Bronchial epithelial cell (primary cell): Measurements from ENCODE around the gene PLA2G3. TPM values are rescaled to one million over a fixed set of nuclear protein-coding genes. Genes with fewer than 3 reads are reported as not detected.

Experiments used
- DNase-seq: peaks from one replicate; pipeline ENCODE4 v3.0.0-alpha.2; 2010; ENCODE audit warnings: low read depth
- FAIRE-seq: peaks from 2 replicates; lab custom pipeline; 2011; peaks lifted over from hg19 to GRCh38; lab: Jason Lieb, UNC
- H3K27me3 ChIP-seq: 2 replicates; pipeline ENCODE4 v1.5.1; 2011; ENCODE audit warnings: low read length; ENCODE audit not compliant: control insufficient read depth, insufficient read depth
- H3K36me3 ChIP-seq: 2 replicates; pipeline ENCODE4 v1.5.1; 2011; ENCODE audit warnings: low read length; ENCODE audit not compliant: control insufficient read depth, insufficient read depth
- H3K4me3 ChIP-seq: 2 replicates; pipeline ENCODE4 v1.5.1; 2011; ENCODE audit warnings: mild to moderate bottlenecking, low read depth, low read length, control low read depth
- total RNA-seq: library from RNA; depleted of rRNA; stranded (reverse); fragments of >200 nt; gene quantifications from 2 replicates; pipeline ENCODE4 v1.2.1, GENCODE V29; 2014
- TF ChIP-seq, protein P1 (sequence below): IDR thresholded peaks from 2 replicates; pipeline ENCODE4 v1.5.1; 2011; ENCODE audit warnings: mild to moderate bottlenecking, moderate library complexity, low read length, control low read depth, inconsistent platforms; ENCODE audit not compliant: insufficient read depth, severe bottlenecking

Gene PLA2G3
- total RNA-seq, 1 donor from 2014 or later: under 0.01 TPM

DNA sequence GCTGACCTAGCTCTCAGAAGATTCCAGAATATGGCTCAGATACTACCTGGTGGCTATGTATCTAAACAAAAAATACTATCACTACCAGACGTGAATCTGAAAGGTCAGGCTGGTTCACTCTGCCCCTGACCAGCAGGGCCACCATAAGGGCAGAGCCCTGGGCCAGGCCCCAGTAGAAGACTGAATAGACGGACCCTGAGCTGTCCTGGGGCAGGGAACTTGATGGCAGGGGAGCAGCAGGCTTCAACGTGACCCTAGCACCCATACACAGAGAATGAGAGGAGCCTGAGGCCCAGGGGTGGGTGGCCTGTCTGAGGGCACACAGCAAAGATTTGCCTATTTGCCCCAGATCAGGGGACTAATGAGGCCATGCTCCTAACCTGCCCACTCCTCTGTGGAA lies 13.0 kb upstream of the PLA2G3 start:
- TF ChIP-seq, protein P1, sequence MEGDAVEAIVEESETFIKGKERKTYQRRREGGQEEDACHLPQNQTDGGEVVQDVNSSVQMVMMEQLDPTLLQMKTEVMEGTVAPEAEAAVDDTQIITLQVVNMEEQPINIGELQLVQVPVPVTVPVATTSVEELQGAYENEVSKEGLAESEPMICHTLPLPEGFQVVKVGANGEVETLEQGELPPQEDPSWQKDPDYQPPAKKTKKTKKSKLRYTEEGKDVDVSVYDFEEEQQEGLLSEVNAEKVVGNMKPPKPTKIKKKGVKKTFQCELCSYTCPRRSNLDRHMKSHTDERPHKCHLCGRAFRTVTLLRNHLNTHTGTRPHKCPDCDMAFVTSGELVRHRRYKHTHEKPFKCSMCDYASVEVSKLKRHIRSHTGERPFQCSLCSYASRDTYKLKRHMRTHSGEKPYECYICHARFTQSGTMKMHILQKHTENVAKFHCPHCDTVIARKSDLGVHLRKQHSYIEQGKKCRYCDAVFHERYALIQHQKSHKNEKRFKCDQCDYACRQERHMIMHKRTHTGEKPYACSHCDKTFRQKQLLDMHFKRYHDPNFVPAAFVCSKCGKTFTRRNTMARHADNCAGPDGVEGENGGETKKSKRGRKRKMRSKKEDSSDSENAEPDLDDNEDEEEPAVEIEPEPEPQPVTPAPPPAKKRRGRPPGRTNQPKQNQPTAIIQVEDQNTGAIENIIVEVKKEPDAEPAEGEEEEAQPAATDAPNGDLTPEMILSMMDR: no peak
- Histone ChIP-seq H3K36me3 (no peaks in the 10 kb centered on the region), H3K27me3 (no peaks in the 10 kb centered on the region), H3K4me3 (no peak overlapping the region)
- FAIRE-seq (no peak), DNase-seq (no peak)

DNA sequence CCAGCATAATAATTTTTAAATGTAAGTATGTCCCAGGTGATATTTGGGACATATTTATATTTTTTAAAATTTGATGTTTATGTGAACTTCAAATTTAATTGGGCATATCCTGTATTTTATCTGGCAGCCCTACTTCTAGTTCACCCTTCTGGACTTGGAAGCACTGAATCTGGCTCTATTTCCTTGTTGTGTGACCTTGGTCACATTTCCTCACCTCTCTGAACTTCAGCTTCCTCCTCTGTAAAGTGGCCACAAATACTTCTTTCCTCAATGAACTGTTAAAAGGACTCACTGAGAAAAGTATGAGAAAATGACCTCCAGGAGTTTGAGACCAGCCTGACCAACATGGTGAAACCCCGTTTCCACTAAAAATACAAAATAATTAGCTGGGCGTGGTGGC lies 11.6 kb upstream of the PLA2G3 start:
- FAIRE-seq (no peak), DNase-seq (no peak)
- H3K36me3 ChIP-seq: no peaks in the 10 kb centered on the region
- no peaks in the 10 kb centered on the region for H3K27me3 ChIP-seq
- no peak overlapping the region for H3K4me3 ChIP-seq
- TF ChIP-seq, protein P1: no peak

DNA sequence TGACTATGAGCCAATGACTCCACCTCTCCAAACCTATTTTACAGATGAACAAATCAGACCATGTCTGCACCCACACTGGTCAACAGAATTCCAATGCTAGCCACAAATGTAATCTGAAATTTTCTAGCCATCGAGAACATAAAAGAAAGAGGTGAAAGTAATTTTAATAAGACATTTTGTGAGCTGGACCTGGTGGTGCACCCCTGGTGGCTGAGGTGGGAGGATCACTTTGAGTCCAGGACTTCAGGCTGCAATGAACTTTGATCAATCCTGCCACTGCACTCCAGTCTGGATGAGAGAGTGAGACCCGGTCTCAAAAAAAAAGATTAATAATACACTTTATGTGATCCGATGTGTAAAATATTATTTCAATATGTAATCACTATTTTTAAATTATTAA lies 10.3 kb upstream of the PLA2G3 start:
- H3K4me3 ChIP-seq: no peak overlapping the region
- H3K27me3 ChIP-seq: no peaks in the 10 kb centered on the region
- FAIRE-seq: no peak
- no peaks in the 10 kb centered on the region for H3K36me3 ChIP-seq
- TF ChIP-seq, protein P1: peak; percentile 28
- DNase-seq: no peak

DNA sequence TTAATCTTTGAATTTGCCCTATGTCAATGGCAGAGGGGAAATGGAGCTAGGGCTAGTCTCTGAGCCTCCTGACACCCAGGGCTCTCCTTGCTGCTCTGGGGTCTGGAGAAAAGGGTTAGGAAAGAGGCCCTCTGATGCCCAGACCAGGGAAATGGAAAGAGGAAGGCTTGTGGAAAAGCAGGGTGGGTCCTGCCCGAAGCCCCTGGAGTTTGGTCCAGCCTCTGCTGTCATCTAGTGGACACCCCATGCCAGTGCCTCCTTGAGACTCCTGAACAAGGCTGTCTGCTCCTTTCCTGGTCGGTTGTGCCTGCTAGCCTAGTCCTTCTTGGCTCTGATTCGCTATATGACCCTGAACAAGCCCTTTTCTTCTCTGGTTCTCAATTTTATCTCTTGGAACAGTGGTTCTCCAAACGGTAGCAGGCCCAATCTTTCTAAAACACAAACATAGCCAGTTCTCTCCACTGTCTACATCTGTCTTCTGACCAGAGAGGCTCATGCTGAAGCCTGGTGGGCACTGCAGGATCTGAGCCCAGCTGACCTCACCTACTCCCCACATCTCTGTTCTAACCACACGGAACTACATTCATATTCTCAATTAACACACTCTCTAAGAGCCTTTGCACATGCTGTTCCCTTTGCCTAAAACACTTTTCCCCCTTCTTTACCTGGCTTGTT lies 8.8 kb upstream of the PLA2G3 start:
- no peak overlapping the region for H3K4me3 ChIP-seq
- H3K36me3 ChIP-seq: no peaks in the 10 kb centered on the region
- TF ChIP-seq, protein P1: peak; percentile 100
- DNase-seq: peak; percentile 61
- no peaks in the 10 kb centered on the region for H3K27me3 ChIP-seq
- FAIRE-seq: no peak

DNA sequence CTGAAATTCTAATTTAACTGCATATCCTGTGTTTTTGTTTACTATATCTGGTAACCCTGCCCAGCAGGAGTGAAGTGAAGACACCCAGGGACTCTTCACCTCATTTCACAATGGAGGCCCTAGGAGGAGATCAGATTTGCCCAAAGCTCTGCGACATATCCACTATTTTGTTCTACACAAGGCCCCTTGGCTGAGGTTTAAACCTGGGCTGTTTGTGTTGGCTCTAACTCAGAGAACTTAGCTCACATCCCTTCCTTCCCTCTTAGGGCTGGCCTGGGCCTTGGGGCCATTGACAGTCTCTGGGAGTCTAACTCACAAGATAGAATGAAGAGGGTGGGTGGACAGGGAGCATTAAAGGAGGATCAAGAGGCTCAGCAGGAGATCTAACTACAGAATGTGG lies 8.2 kb upstream of the PLA2G3 start:
- H3K27me3 ChIP-seq: no peaks in the 10 kb centered on the region
- DNase-seq (no peak), FAIRE-seq (no peak)
- no peaks in the 10 kb centered on the region for H3K36me3 ChIP-seq
- H3K4me3 ChIP-seq: no peak overlapping the region
- TF ChIP-seq, protein P1: no peak

DNA sequence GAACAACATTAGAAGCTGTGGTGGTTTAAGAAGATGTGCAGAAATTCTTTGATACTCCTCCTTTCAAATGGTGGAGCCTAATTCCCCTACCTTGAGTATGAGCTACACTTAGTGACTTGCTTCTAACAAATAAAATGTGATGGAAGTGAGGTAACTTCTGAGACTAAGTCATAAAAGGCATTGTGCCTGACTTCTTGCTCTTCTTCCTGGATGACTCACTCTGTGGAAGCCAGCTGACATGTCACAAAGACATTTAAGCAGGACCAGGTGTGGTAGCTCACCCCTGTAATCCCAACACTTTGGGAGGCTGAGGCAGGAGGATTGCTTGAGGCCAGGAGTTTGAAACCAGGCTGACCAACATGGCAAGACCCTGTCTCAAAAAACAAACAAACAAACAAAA lies 3.9 kb upstream of the PLA2G3 start:
- H3K36me3 ChIP-seq: no peaks in the 10 kb centered on the region
- DNase-seq (peak; percentile 69), FAIRE-seq (no peak)
- no peak overlapping the region for H3K4me3 ChIP-seq
- H3K27me3 ChIP-seq: peaks cover 4% of the 10 kb centered on the region
- TF ChIP-seq, protein P1: no peak
